Endothelial cell of umbilical vein (primary cell): Measurements from ENCODE around the gene CLSTN2. TPM values are rescaled to one million over a fixed set of nuclear protein-coding genes. Genes with fewer than 3 reads are reported as not detected.

Experiments
- BruUV-seq: library from RNA; stranded (reverse); fragments of 400-500 nt; replicated peaks from 2 replicates; lab custom pipeline; 2021; lab: Mats Ljungman, UMichigan
- CTCF ChIA-PET: fragments of 300-600, 350-600 bp; sonication (Branson Sonifier 250); formaldehyde crosslinking; loops from one replicate; lab custom pipeline; 2021; ENCODE audit warnings: antibody characterized with exemption, inconsistent platforms; lab: Charles Lee
- POLR2A ChIA-PET: fragments of 300-600, 350-600 bp; sonication (Branson Sonifier 250); formaldehyde crosslinking; loops from one replicate; lab custom pipeline; 2021; ENCODE audit warnings: antibody characterized with exemption, inconsistent platforms; lab: Charles Lee
- DNase-seq: peaks from one replicate; pipeline ENCODE4 v3.0.0-alpha.2; 2011; ENCODE audit warnings: low read depth, low spot score
- FAIRE-seq: peaks from 2 replicates; lab custom pipeline; 2011; peaks lifted over from hg19 to GRCh38; lab: Jason Lieb, UNC
- H2AFZ ChIP-seq: 2 replicates; pipeline ENCODE4 v1.6.0; 2012; ENCODE audit warnings: low read depth, low read length, control low read depth, inconsistent platforms
- H3K27ac ChIP-seq: 2 replicates; pipeline ENCODE4 v1.5.1; 2011; ENCODE audit warnings: low read depth, mild to moderate bottlenecking, control low read depth, low read length, moderate library complexity; ENCODE audit not compliant: insufficient read depth
- H3K27me3 ChIP-seq, 2 experiments: 2 replicates each; pipeline versions ENCODE4 v1.6.0 to v1.6.1; 2011; ENCODE audit warnings: low read length in 2 of 2, mixed read lengths in 1 of 2; ENCODE audit not compliant: control insufficient read depth in 2 of 2, insufficient read depth in 2 of 2
- H3K36me3 ChIP-seq, 2 experiments: 2 replicates in 1 of 2; 3 replicates in 1 of 2; pipeline ENCODE4 v1.5.1; 2011; ENCODE audit warnings: low read length in 2 of 2, mild to moderate bottlenecking in 1 of 2, moderate library complexity in 1 of 2; ENCODE audit not compliant: control insufficient read depth in 2 of 2, insufficient read depth in 2 of 2; ENCODE audit errors: extremely low read depth in 1 of 2
- H3K4me1 ChIP-seq: 3 replicates; pipeline ENCODE4 v1.5.1; 2011; ENCODE audit warnings: mild to moderate bottlenecking, low read length; ENCODE audit not compliant: control insufficient read depth, insufficient read depth; ENCODE audit errors: extremely low read depth
- H3K4me2 ChIP-seq: 2 replicates; pipeline ENCODE4 v1.6.1; 2011; ENCODE audit warnings: low read length, control low read depth, mixed read lengths; ENCODE audit not compliant: insufficient read depth
- H3K4me3 ChIP-seq, 3 experiments: fragments of 200-600 bp in 1 of 3; sonication (generic), shearing (Covaris generic) in 1 of 3; replicated peaks in 1 of 3; 2 replicates each; pipeline ENCODE4 v1.5.1; 2011 to 2016; ENCODE audit warnings: control low read depth in 3 of 3, low read length in 3 of 3, mild to moderate bottlenecking in 2 of 3, inconsistent platforms in 1 of 3, low read depth in 1 of 3, moderate library complexity in 1 of 3; ENCODE audit not compliant: insufficient read depth in 1 of 3
- H3K79me2 ChIP-seq: 2 replicates; pipeline ENCODE4 v1.6.0; 2012; ENCODE audit warnings: low read length, inconsistent platforms; ENCODE audit not compliant: control insufficient read depth, insufficient read depth
- H3K9ac ChIP-seq: replicated peaks from 2 replicates; pipeline ENCODE3; 2011; ENCODE audit warnings: low read length, control low read depth; ENCODE audit not compliant: insufficient read depth; ENCODE audit errors: extremely low read depth
- H3K9me1 ChIP-seq: replicated peaks from 3 replicates; pipeline ENCODE4 v1.6.0; 2011; ENCODE audit warnings: mild to moderate bottlenecking, low read length; ENCODE audit not compliant: control insufficient read depth, insufficient read depth; ENCODE audit errors: extremely low read depth
- H3K9me3 ChIP-seq: replicated peaks from 2 replicates; pipeline ENCODE4 v1.5.1; 2012; ENCODE audit warnings: low read length, inconsistent platforms; ENCODE audit not compliant: control insufficient read depth, insufficient read depth
- H4K20me1 ChIP-seq: replicated peaks from 2 replicates; pipeline ENCODE3; 2011; ENCODE audit warnings: mild to moderate bottlenecking, low read length; ENCODE audit not compliant: control insufficient read depth, insufficient read depth; ENCODE audit errors: extremely low read depth
- CTCF ChIP-seq, 2 donors: IDR thresholded peaks; 1 replicate in 1 of 2; 2 replicates in 1 of 2; pipeline ENCODE4 v1.5.1; 2011; ENCODE audit warnings: low read length in 2 of 2, mild to moderate bottlenecking in 2 of 2, moderate library complexity in 2 of 2, control low read depth in 1 of 2, inconsistent platforms in 1 of 2, low read depth in 1 of 2; ENCODE audit not compliant: insufficient read depth in 1 of 2; ENCODE audit errors: extremely low read depth in 1 of 2
- EZH2 ChIP-seq: IDR thresholded peaks from 2 replicates; pipeline ENCODE4 v1.6.1; 2012; ENCODE audit warnings: borderline replicate concordance, low read depth, mild to moderate bottlenecking, moderate library complexity, low read length, inconsistent platforms; ENCODE audit not compliant: severe bottlenecking
- FOS ChIP-seq: IDR thresholded peaks from 2 replicates; pipeline ENCODE4 v1.6.1; 2011; ENCODE audit warnings: mild to moderate bottlenecking, low read length, moderate library complexity, borderline replicate concordance; ENCODE audit not compliant: insufficient read depth
- GATA2 ChIP-seq: IDR thresholded peaks from 2 replicates; pipeline ENCODE4 v1.7.0; 2011; ENCODE audit warnings: low read depth, mild to moderate bottlenecking, moderate library complexity, mixed read lengths, low read length; ENCODE audit not compliant: insufficient read length, insufficient read depth
- JUN ChIP-seq: IDR thresholded peaks from 2 replicates; pipeline ENCODE4 v1.6.1; 2011; ENCODE audit warnings: borderline replicate concordance, low read depth; ENCODE audit not compliant: insufficient read length, insufficient read depth
- MAX ChIP-seq: IDR thresholded peaks from 2 replicates; pipeline ENCODE4 v1.6.1; 2011; ENCODE audit not compliant: insufficient read depth, insufficient read length
- MYC ChIP-seq: IDR thresholded peaks from one replicate; pipeline ENCODE4 v1.6.1; 2011; ENCODE audit warnings: mild to moderate bottlenecking, low read depth, low read length
- POLR2A ChIP-seq: IDR thresholded peaks from 2 replicates; pipeline ENCODE4 v1.6.1; 2012; ENCODE audit warnings: low read depth, mild to moderate bottlenecking, control low read depth, low read length
- POLR2AphosphoS5 ChIP-seq: IDR thresholded peaks from 2 replicates; pipeline ENCODE4 v1.6.1; 2012; ENCODE audit warnings: low read depth, mild to moderate bottlenecking, control low read depth, low read length, moderate library complexity; ENCODE audit not compliant: insufficient read depth
- dilution Hi-C: fragments of 300-500 bp; cut with MboI; formaldehyde crosslinking; loops from one replicate; pipeline ENCODE4 v1.15.0; 2019; ENCODE audit warnings: low sequenced_read_pairs; ENCODE audit not compliant: extremely low pct_ligation_motif_present
- intact Hi-C: fragments of 100-400 bp; cut with micrococcal nuclease; formaldehyde crosslinking; loops from one replicate; pipeline ENCODE4 v1.10.0; 2022
- polyA plus RNA-seq, 4 experiments: library from polyadenylated mRNA; depleted of rRNA in 3 of 4; stranded (reverse) in 3 of 4; unstranded in 1 of 4; fragments of >200 nt; gene quantifications; 2 replicates each; pipeline versions ENCODE4 v1.2.1 to v1.2.3, GENCODE V29; 2011 to 2012; ENCODE audit warnings: missing spikeins in 1 of 4
- total RNA-seq: library from RNA; stranded (reverse); gene quantifications from 2 replicates; pipeline ENCODE4 v1.2.3, GENCODE V29; 2021

The CLSTN2 gene
- total and polyA plus RNA-seq, 2 donors (not counting 3 experiments of a cell fraction or from before 2014, with no cell fraction given) = 0.26 to 0.38 TPM

GRCh38 chr3:140143367-140144069 lies 208.5 kb downstream of the CLSTN2 start:
- no peak overlapping the region for H3K27ac ChIP-seq
- H3K9me3 ChIP-seq = no peaks in the 10 kb centered on the region
- no peak overlapping the region for H3K4me2 ChIP-seq
- no peak overlapping the region for H2AFZ ChIP-seq
- DNase-seq = no peak
- H3K4me3 ChIP-seq = no peak overlapping the region
- intact Hi-C loops = no loop called here
- dilution Hi-C loops = no loop called here
- ChIA-PET POLR2A (no interaction called here), CTCF (no interaction called here)
- H4K20me1 ChIP-seq = no peaks in the 10 kb centered on the region
- no peak for TF ChIP-seq MYC
- no peak for TF ChIP-seq FOS
- no peak for TF ChIP-seq JUN
- TF ChIP-seq MAX = no peak
- TF ChIP-seq POLR2AphosphoS5 = no peak
- no peak for TF ChIP-seq GATA2
- TF ChIP-seq POLR2A = no peak
- no peak for TF ChIP-seq CTCF (IDR thresholded peaks at IDR 0.05; ENCODE audit: extremely low read depth in 1 of 2, insufficient read depth in 1 of 2, low read depth in 1 of 2, low read length in 2 of 2)
- TF ChIP-seq EZH2 = no peak
- no peaks in the 10 kb centered on the region for H3K4me1 ChIP-seq
- no peaks in the 10 kb centered on the region for H3K36me3 ChIP-seq
- no peaks in the 10 kb centered on the region for H3K79me2 ChIP-seq
- FAIRE-seq = no peak
- H3K27me3 ChIP-seq = no peaks in the 10 kb centered on the region
- H3K9me1 ChIP-seq = no peaks in the 10 kb centered on the region
- no TSS peak for BruUV-seq
- no peak overlapping the region for H3K9ac ChIP-seq
